SKM-1 (cell line): ENCODE measurements around the gene BDP1.
"Not testable (repeated sequence)": the region's sequence is repeated elsewhere in the genome, so short reads cannot be mapped to it uniquely, and the experiment has no call there.

Source experiments
- DNase-seq: peaks from one replicate; lab custom pipeline; 2025; ENCODE audit not compliant: unreplicated experiment; lab: John Stamatoyannopoulos, UW

Gene BDP1

GRCh38 chr5:71455427-71456361 lies at the start of gene BDP1:
TSS of gene BDP1 (plus strand) at chr5:71455651. CDS start at chr5:71455878, 227 bp downstream.
- peak; percentile 74 for DNase-seq

GRCh38 chr5:71410088-71410487 lies 45.4 kb upstream of the BDP1 start:
- DNase-seq = not testable (repeated sequence)

GRCh38 chr5:71415626-71416025 lies 39.8 kb upstream of the BDP1 start:
- not testable (repeated sequence) for DNase-seq

- not testable (repeated sequence) for DNase-seq
Measured at GRCh38 chr5:71418026-71418425, 37.4 kb upstream of the BDP1 start.

GRCh38 chr5:71421278-71421677 lies 34.2 kb upstream of the BDP1 start:
- DNase-seq = not testable (repeated sequence)

- DNase-seq = not testable (repeated sequence)
Measured at GRCh38 chr5:71423896-71424295, 31.6 kb upstream of the BDP1 start.

- not testable (repeated sequence) for DNase-seq
Measured at GRCh38 chr5:71426686-71427474, 28.6 kb upstream of the BDP1 start.

- not testable (repeated sequence) for DNase-seq
Measured at GRCh38 chr5:71432410-71432809, 23.0 kb upstream of the BDP1 start.

- DNase-seq = not testable (repeated sequence)
Measured at GRCh38 chr5:71434825-71435224, 20.6 kb upstream of the BDP1 start.

- DNase-seq = not testable (repeated sequence)
Measured at GRCh38 chr5:71441564-71441963, 13.9 kb upstream of the BDP1 start.

- not testable (repeated sequence) for DNase-seq
Measured at GRCh38 chr5:71443891-71444290, 11.6 kb upstream of the BDP1 start.

GRCh38 chr5:71445015-71445414 lies 10.4 kb upstream of the BDP1 start:
- not testable (repeated sequence) for DNase-seq

- not testable (repeated sequence) for DNase-seq
Measured at GRCh38 chr5:71445523-71446152, 9.8 kb upstream of the BDP1 start.

- not testable (repeated sequence) for DNase-seq
Measured at GRCh38 chr5:71446540-71447216, 8.8 kb upstream of the BDP1 start.

GRCh38 chr5:71447218-71447808 lies 8.1 kb upstream of the BDP1 start:
- not testable (repeated sequence) for DNase-seq

- DNase-seq = no peak
Measured at GRCh38 chr5:71452876-71453275, 2.6 kb upstream of the BDP1 start.

GRCh38 chr5:71454913-71455312 lies 538 bp upstream of the BDP1 start:
- no peak for DNase-seq

- no peak for DNase-seq
Measured at GRCh38 chr5:71456362-71456743, 902 bp downstream of the BDP1 start.

GRCh38 chr5:71457106-71457505 lies 1.7 kb downstream of the BDP1 start:
- DNase-seq = no peak

- DNase-seq = no peak
Measured at GRCh38 chr5:71460693-71461092, 5.2 kb downstream of the BDP1 start.
